Vagina (tissue), 2 donors: ENCODE data around the gene SELENOS. TPM values are rescaled to one million over a fixed set of nuclear protein-coding genes. Genes with fewer than 3 reads are reported as not detected.
A peak's percentile ranks its signal among the peaks of the same experiment; 100 is the strongest.

Experiments used
- DNase-seq, 2 donors: peaks; one replicate each; pipeline ENCODE4 v3.0.0-alpha.2; 2017; ENCODE audit errors: extremely low spot score in 2 of 2
- H3K27ac ChIP-seq: fragments of 200-600 bp; sonication (generic); one replicate; pipeline ENCODE4 v1.5.1; 2019
- H3K27me3 ChIP-seq: fragments of 200-600 bp; sonication (generic); one replicate; pipeline ENCODE4 v1.5.1; 2019
- H3K36me3 ChIP-seq, 2 donors: fragments of 200-600 bp; sonication (generic); one replicate each; pipeline ENCODE4 v1.5.1; 2017 to 2019
- H3K4me1 ChIP-seq: fragments of 200-600 bp; sonication (generic); one replicate; pipeline ENCODE4 v1.5.1; 2019
- H3K4me3 ChIP-seq, 2 donors: fragments of 200-600 bp; sonication (generic); 1 replicate in 1 of 2; 2 replicates in 1 of 2; pipeline ENCODE4 v1.5.1; 2016 to 2019
- H3K9me3 ChIP-seq: fragments of 200-600 bp; sonication (generic); one replicate; pipeline ENCODE4 v1.5.1; 2019
- CTCF ChIP-seq, 3 experiments: fragments of 450-650 bp in 2 of 3; fragments of 200-600 bp in 1 of 3; sonication (generic) in 1 of 3; IDR thresholded peaks; one replicate each; pipeline ENCODE4 v1.5.1; 2017 to 2019; ENCODE audit warnings: antibody characterized with exemption in 3 of 3, mild to moderate bottlenecking in 2 of 3, moderate library complexity in 2 of 3
- POLR2A ChIP-seq, 2 donors: fragments of 450-650 bp; IDR thresholded peaks; one replicate each; pipeline ENCODE4 v1.6.1; 2017; ENCODE audit warnings: antibody characterized with exemption in 2 of 2, mild to moderate bottlenecking in 2 of 2, moderate library complexity in 2 of 2
- POLR2AphosphoS5 ChIP-seq, 2 donors: sonication (generic); formaldehyde crosslinking; IDR thresholded peaks; one replicate each; pipeline ENCODE4 v1.9.0; 2017; ENCODE audit warnings: antibody characterized with exemption in 2 of 2, mild to moderate bottlenecking in 2 of 2, low read depth in 1 of 2; ENCODE audit not compliant: insufficient read depth in 1 of 2
- intact Hi-C: fragments of 100-400 bp; cut with DNase I; formaldehyde crosslinking; loops from one replicate; pipeline ENCODE4 v1.15.1; 2023
- total RNA-seq: library from RNA; depleted of rRNA; stranded (reverse); fragments of >200 nt; gene quantifications from one replicate; pipeline ENCODE4 v1.2.3, GENCODE V29; 2016

Gene SELENOS
- total RNA-seq, 1 donor from 2014 or later = 47.6 TPM

- peaks cover 4 to 51% of the 10 kb centered on the region in 2 donors for H3K36me3 ChIP-seq
- intact Hi-C loops = no loop called here
- peaks cover 19% of the 10 kb centered on the region for H3K4me1 ChIP-seq
- no peak for DNase-seq
- H3K27ac ChIP-seq = no peak overlapping the region
- H3K4me3 ChIP-seq = no peak overlapping the region
- no peak for TF ChIP-seq CTCF (IDR thresholded peaks at IDR 0.05)
- TF ChIP-seq POLR2AphosphoS5 (IDR thresholded peaks at IDR 0.05; ENCODE audit: insufficient read depth in 1 of 2, low read depth in 1 of 2) = no peak
- no peak for TF ChIP-seq POLR2A (IDR thresholded peaks at IDR 0.05)
- no peaks in the 10 kb centered on the region for H3K27me3 ChIP-seq
- no peaks in the 10 kb centered on the region for H3K9me3 ChIP-seq
These were observed 2.3 kb downstream of the SELENOS start for GRCh38 chr15:101275018-101275417.

GRCh38 chr15:101273534-101273933 lies 3.8 kb downstream of the SELENOS start:
- Histone ChIP-seq H3K36me3 (peaks cover 4 to 56% of the 10 kb centered on the region in 2 donors), H3K27ac (no peak overlapping the region), H3K4me1 (peaks cover 19% of the 10 kb centered on the region), H3K4me3 (no peak overlapping the region), H3K27me3 (no peaks in the 10 kb centered on the region), H3K9me3 (no peaks in the 10 kb centered on the region)
- DNase-seq = peak in 1 of 2 donors; percentile 34
- intact Hi-C loops = no loop called here
- TF ChIP-seq POLR2AphosphoS5 (IDR thresholded peaks at IDR 0.05; ENCODE audit: insufficient read depth in 1 of 2, low read depth in 1 of 2) (no peak), CTCF (IDR thresholded peaks at IDR 0.05) (no peak), POLR2A (IDR thresholded peaks at IDR 0.05) (no peak)

GRCh38 chr15:101272584-101272983 lies 4.7 kb downstream of the SELENOS start:
- H3K4me1 ChIP-seq = peaks cover 17% of the 10 kb centered on the region
- H3K27ac ChIP-seq = no peak overlapping the region
- H3K36me3 ChIP-seq = peaks cover 4 to 56% of the 10 kb centered on the region in 2 donors
- H3K27me3 ChIP-seq = no peaks in the 10 kb centered on the region
- intact Hi-C loops = no loop called here
- TF ChIP-seq POLR2A (IDR thresholded peaks at IDR 0.05) (no peak), POLR2AphosphoS5 (IDR thresholded peaks at IDR 0.05; ENCODE audit: insufficient read depth in 1 of 2, low read depth in 1 of 2) (no peak), CTCF (IDR thresholded peaks at IDR 0.05) (no peak)
- H3K4me3 ChIP-seq = no peak overlapping the region
- H3K9me3 ChIP-seq = no peaks in the 10 kb centered on the region
- DNase-seq = no peak

- Histone ChIP-seq H3K27ac (no peak overlapping the region), H3K4me1 (peaks cover 14% of the 10 kb centered on the region), H3K9me3 (no peaks in the 10 kb centered on the region), H3K4me3 (no peak overlapping the region), H3K36me3 (peaks cover 4 to 52% of the 10 kb centered on the region in 2 donors), H3K27me3 (no peaks in the 10 kb centered on the region)
- TF ChIP-seq POLR2AphosphoS5 (IDR thresholded peaks at IDR 0.05; ENCODE audit: insufficient read depth in 1 of 2, low read depth in 1 of 2) = no peak
- no peak for TF ChIP-seq CTCF (IDR thresholded peaks at IDR 0.05)
- DNase-seq = no peak
- intact Hi-C loops = no loop called here
These were observed 7.6 kb downstream of the SELENOS start for GRCh38 chr15:101269479-101270223.
